ENCODE measurements around the gene PARD3. TPM values are rescaled to one million over a fixed set of nuclear protein-coding genes. Genes with fewer than 3 reads are reported as not detected.

Gene PARD3
- total RNA-seq, 4 donors from 2014 or later: 115 to 226 (median 141) TPM

GRCh38 chr10:34644224-34644623 lies 170.9 kb downstream of the PARD3 start:
- 68% methylated on average over 3 of the region's 3 CpGs for WGBS
- Histone ChIP-seq H3K4me3 (no peak overlapping the region), H3K27ac (no peak overlapping the region), H3K9me3 (no peaks in the 10 kb centered on the region), H3K36me3 (no peaks in the 10 kb centered on the region), H3K4me1 (peaks cover 11% of the 10 kb centered on the region), H3K27me3 (no peaks in the 10 kb centered on the region)
- DNase-seq (ENCODE audit: low spot score in 2 of 2): no peak
- no peak for TF ChIP-seq CTCF (IDR thresholded peaks at IDR 0.05)
- no peak for TF ChIP-seq POLR2A (IDR thresholded peaks at IDR 0.05)
- TF ChIP-seq EP300 (IDR thresholded peaks at IDR 0.05): no peak
- no peak for TF ChIP-seq POLR2AphosphoS5 (IDR thresholded peaks at IDR 0.05)

GRCh38 chr10:34643620-34644019 lies 171.5 kb downstream of the PARD3 start:
- no peaks in the 10 kb centered on the region for H3K27me3 ChIP-seq

GRCh38 chr10:34641913-34642558 lies 173.1 kb downstream of the PARD3 start:
- no peak for DNase-seq (ENCODE audit: low spot score in 2 of 2)
- no peaks in the 10 kb centered on the region for H3K9me3 ChIP-seq
- WGBS: 91% methylated on average over 12 of the region's 12 CpGs
- H3K36me3 ChIP-seq: no peaks in the 10 kb centered on the region
- H3K27me3 ChIP-seq: no peaks in the 10 kb centered on the region
- H3K27ac ChIP-seq: no peak overlapping the region
- H3K4me1 ChIP-seq: peaks cover 31% of the 10 kb centered on the region
- no peak overlapping the region for H3K4me3 ChIP-seq
- TF ChIP-seq POLR2A (IDR thresholded peaks at IDR 0.05): no peak
- no peak for TF ChIP-seq EP300 (IDR thresholded peaks at IDR 0.05)
- no peak for TF ChIP-seq POLR2AphosphoS5 (IDR thresholded peaks at IDR 0.05)
- TF ChIP-seq CTCF (IDR thresholded peaks at IDR 0.05): no peak

More at GRCh38 chr10:34643620-34644019, 171.5 kb downstream of the PARD3 start:
- no peaks in the 10 kb centered on the region for H3K36me3 ChIP-seq
- H3K4me3 ChIP-seq: no peak overlapping the region
- H3K9me3 ChIP-seq: no peaks in the 10 kb centered on the region
- no peak overlapping the region for H3K27ac ChIP-seq
- peaks cover 17% of the 10 kb centered on the region for H3K4me1 ChIP-seq
- DNase-seq (ENCODE audit: low spot score in 2 of 2): no peak
- 94% methylated on average over 5 of the region's 5 CpGs for WGBS
- TF ChIP-seq POLR2A (IDR thresholded peaks at IDR 0.05) (no peak), EP300 (IDR thresholded peaks at IDR 0.05) (no peak), CTCF (IDR thresholded peaks at IDR 0.05) (no peak), POLR2AphosphoS5 (IDR thresholded peaks at IDR 0.05) (no peak)

- Histone ChIP-seq H3K4me3 (no peak overlapping the region), H3K27ac (no peak overlapping the region), H3K9me3 (no peaks in the 10 kb centered on the region), H3K27me3 (no peaks in the 10 kb centered on the region), H3K4me1 (peaks cover 32% of the 10 kb centered on the region), H3K36me3 (no peaks in the 10 kb centered on the region)
- WGBS: 74% methylated on average over 10 of the region's 18 CpGs
- TF ChIP-seq EP300 (IDR thresholded peaks at IDR 0.05): no peak
- TF ChIP-seq CTCF (IDR thresholded peaks at IDR 0.05): no peak
- no peak for TF ChIP-seq POLR2AphosphoS5 (IDR thresholded peaks at IDR 0.05)
- TF ChIP-seq POLR2A (IDR thresholded peaks at IDR 0.05): no peak
- DNase-seq (ENCODE audit: low spot score in 2 of 2): no peak
Observed at GRCh38 chr10:34641147-34641912, 173.8 kb downstream of the PARD3 start.

- H3K27me3 ChIP-seq: no peaks in the 10 kb centered on the region
- H3K4me1 ChIP-seq: peaks cover 32% of the 10 kb centered on the region
- H3K36me3 ChIP-seq: no peaks in the 10 kb centered on the region
- no peak overlapping the region for H3K27ac ChIP-seq
- TF ChIP-seq POLR2A (IDR thresholded peaks at IDR 0.05) (no peak), CTCF (IDR thresholded peaks at IDR 0.05) (peak; percentile 86 to 96), POLR2AphosphoS5 (IDR thresholded peaks at IDR 0.05) (peak in 1 of 3 donors; percentile 40), EP300 (IDR thresholded peaks at IDR 0.05) (no peak)
- 21% methylated on average over 4 of the region's 4 CpGs for WGBS
- DNase-seq (ENCODE audit: low spot score in 2 of 2): peak; percentile 93 to 94
- no peak overlapping the region for H3K4me3 ChIP-seq
- no peaks in the 10 kb centered on the region for H3K9me3 ChIP-seq
Observed at GRCh38 chr10:34638406-34639054, 176.6 kb downstream of the PARD3 start.
